GM18508 (cell line): ENCODE measurements around the gene KLHL29.

ENCODE experiments used
- ATAC-seq: cut with Tn5 transposase; IDR thresholded peaks from one replicate; pipeline ENCODE4 v1.9.1; 2021; ENCODE audit warnings: moderate number of reproducible peaks; ENCODE audit not compliant: insufficient read depth, unreplicated experiment

Gene KLHL29

GRCh38 chr2:23618265-23618664 is 233.3 kb downstream of the KLHL29 start:
- no peak for ATAC-seq

- no peak for ATAC-seq
Measured at GRCh38 chr2:23618794-23619530, 234.0 kb downstream of the KLHL29 start.

DNA sequence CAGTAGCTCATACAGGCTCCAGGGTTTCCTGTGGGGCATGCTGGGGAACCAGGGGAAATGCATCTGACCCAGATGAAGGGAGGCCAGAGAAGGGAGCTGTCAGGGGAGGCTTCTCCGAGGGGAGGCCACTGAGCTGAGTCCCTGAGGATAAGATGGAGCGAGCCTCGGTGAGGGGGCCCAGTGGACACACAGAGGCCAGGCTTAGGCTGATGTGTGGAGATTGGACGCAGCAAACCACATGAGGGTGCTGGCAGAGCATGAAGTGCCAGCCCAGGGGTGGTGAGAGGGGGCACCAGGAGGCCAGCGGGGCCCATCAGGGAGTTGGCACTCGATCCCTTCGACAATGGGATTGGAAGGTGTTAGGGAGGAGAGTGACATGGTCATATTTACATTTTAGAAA is 235.0 kb downstream of the KLHL29 start:
- no peak for ATAC-seq

GRCh38 chr2:23620841-23621341 is 235.9 kb downstream of the KLHL29 start:
- ATAC-seq, result no peak

DNA sequence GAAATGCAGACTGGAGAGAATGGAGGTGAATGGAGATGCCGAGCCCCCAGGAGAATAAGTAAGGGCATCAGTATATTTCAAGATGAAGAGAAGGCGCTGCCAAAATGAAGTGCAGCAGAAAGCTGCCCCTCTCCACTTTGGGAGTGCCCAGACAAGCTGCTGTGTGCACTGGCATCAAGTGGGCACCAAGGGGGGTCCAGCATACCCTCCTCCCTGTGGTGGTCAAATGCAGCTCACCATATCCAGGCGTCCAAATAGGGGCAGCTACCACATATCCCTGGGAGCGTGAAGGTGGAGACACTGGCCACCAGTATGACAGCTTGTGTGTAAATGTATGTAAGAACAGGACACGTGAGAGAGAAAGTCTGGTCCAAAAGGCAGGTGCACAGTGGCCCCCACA is 236.6 kb downstream of the KLHL29 start:
- no peak for ATAC-seq

GRCh38 chr2:23622466-23622865 is 237.5 kb downstream of the KLHL29 start:
- ATAC-seq, result no peak

- no peak for ATAC-seq
Measured at GRCh38 chr2:23622966-23623675, 238.1 kb downstream of the KLHL29 start.

DNA sequence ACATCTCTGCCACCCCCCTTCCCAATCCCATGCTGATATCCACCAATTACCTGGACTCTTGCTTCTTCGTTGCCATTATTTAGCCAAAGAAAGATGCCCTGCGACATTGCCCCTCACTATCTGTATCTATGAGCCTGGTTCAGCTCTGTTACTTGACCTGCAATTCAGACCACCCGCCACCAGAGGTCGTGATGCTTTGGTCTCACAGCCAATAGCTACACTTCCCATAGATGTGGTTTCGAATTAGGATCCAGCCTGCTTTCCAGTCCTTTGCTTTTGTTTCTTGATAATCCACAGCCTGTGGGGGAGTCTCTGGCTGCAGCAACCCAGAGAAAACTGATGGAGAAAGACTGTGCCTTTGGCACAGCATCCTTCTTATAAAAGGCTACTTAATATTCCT is 239.4 kb downstream of the KLHL29 start:
- no peak for ATAC-seq

DNA sequence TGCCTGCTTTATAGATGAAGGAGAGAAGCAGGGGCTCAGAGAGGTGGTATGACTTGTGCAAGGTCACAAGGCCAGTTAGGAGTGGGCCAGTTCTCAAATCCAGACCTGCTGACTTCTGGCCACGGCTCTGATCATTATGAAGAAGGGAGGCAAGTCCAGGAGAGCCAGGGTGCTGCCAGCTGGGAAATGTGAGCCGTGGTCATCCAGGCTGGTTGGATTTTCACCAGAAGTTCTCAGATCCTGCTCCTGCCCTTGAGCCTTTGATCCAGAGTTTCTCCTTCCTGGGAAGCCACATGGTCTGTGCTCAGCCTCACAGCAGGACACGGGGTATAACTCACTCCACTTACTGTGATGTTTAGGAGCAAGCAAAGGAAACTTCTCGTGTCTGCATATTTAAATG is 239.9 kb downstream of the KLHL29 start:
- ATAC-seq, result no peak

- no peak for ATAC-seq
Measured at GRCh38 chr2:23625726-23626125, 240.7 kb downstream of the KLHL29 start.

- ATAC-seq, result no peak
Measured at GRCh38 chr2:23626701-23627230, 241.8 kb downstream of the KLHL29 start.

DNA sequence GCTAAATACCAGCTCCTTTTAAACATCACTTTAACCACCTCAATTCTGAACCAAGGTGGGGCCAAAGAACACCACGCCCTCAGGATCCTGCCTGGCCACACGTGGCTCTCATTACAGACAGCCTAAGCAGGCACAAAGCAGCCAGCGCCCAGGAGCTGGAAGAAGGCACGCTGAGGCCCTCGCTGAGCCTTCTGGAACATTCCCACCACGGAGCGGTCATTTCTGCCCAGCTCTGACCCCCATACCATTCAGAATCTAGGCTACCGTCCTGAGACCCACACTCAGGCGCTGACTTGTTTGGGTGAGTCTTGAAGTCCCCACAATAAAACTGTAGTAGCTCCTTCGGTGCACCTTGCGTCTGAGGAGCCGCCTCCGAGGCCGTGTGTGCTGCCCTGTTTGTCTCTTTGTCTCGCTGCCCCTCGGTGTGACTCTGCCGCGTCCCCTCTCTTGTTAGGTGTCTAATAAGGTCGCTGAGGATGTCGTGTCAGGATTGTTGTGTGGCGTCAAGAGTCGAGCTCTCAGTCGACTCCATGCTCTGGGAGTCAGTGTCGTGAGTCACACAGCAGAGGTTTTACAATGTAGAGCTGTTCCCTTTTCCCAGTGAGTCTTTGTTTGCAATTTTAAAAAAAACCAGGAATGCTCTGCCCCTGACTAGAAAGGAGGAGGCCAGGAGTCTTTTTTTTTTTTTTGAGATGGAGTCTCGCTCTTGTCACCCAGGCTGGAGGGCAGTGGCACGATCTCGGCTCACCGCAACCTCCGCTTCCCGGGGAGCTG is 242.4 kb downstream of the KLHL29 start:
- no peak for ATAC-seq

- ATAC-seq, result no peak
Measured at GRCh38 chr2:23628926-23629771, 244.2 kb downstream of the KLHL29 start.

DNA sequence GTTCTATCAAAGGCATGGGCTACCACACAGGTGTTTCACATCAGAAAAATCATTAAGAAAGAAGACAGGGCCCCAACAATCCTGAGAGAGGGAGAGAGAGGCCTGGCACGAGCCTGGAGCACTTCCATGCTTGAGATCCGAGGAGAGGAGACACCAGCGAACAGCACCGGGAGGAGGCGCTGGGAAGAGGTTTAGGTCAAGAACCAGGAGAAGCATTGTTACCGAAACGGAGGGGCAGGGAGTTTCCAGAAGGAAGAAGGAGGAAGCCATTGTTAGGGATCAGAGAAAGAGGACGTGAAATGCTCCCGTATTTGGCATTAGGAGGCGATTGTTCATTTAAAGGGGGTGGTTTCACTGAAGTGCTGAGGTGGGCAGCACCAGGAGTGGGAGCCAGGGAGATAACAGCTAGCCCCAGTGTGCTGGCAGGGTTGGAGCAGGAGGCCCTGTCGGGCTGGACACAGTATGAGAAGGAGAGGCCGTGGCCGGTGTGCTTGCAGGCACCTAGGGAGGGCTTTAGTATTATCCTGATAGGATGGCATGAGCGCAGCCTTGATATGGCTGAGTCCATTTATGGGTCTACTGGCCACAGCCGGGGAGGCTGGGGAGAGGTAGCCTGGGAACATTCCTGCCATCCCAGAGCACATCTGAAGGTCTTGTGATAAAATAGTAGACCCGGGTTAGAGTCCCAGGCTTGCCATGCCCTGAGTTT is 244.9 kb downstream of the KLHL29 start:
- no peak for ATAC-seq

- no peak for ATAC-seq
Measured at GRCh38 chr2:23630961-23631360, 246.0 kb downstream of the KLHL29 start.

- no peak for ATAC-seq
Measured at GRCh38 chr2:23631389-23631788, 246.4 kb downstream of the KLHL29 start.

- ATAC-seq, result no peak
Measured at GRCh38 chr2:23632386-23632785, 247.4 kb downstream of the KLHL29 start.

DNA sequence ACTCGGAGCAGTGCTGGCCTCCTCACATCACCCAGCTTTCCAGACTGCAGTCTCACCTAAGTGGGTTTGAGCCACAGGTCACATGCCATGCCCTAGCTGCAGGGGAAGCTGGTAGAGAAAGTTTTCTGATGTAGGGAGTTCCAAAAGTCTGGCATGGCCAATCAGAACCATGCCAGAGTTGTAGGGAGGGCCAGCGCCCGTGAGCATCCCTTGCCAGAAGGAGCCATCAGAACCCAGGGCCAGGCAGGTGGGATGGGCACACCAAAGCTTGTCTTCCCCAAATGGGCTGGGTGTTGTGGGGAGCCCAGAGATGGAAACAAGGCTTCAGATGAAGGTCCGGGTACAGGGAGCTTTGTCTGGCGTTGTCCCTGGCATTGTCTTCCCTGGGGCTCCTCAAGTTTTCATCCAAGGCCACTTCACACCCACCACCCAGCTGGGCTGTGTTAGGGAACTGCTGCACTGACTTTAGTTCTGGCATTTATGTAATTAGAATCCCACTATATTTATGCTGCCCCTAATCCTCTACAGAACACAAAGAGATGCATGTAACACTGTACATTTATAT is 247.9 kb downstream of the KLHL29 start:
- no peak for ATAC-seq

DNA sequence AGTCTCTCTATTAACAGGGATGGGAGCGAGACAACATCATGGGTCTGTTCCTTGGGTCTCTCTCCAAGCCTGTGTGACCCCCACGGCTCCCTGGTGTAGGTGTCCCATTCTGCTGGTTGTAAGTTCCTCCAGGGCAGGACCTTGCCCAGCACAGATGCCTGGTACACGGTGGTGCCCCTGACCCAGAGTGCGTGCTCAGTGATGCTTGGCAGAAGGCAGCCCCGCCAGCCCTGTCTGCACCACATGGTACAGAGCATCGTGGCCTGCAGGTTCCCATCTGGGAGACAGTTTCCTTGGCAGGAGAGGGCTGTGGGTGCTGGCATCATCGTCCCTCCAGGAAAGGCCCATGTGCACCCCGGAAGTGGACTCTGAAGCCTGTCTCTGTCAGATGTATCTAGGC is 249.0 kb downstream of the KLHL29 start:
- no peak for ATAC-seq
